ENCODE results near the gene SUMO3.

Gene SUMO3

DNA sequence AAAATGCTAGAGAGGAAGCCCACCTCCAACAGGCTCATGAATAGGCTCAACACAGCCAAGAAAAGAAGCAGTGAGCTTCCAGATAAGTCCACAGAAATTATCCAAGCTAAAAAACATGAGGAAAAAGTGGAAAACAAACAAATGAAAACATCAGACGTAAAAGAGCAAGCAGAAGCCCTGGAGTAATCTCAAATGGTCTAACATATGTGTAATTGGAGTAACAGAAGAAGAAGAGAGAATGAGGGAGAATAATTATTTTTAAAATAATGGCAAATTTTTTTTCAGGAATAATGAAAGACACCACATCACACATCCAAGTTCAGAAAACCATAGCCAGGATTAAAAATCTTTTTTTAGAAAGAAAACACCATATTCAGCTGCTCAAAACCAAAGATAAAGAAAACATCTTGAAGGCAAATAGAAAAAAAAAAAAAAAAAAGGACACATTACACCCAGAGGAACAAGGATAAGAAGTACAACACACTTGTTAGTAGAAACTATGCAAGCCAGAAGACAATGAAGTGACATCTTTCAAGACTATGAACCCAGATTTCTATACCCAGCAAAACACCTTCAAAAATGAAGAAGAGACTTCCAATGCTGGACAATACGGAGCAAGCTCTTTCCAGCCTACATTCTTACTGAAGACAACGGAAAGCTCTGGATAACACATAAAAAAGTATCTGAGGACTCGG lies 10.6 kb upstream of the SUMO3 start:
- DNase-seq, result no peak

GRCh38 chr21:44823179-44823660 lies 5.4 kb upstream of the SUMO3 start:
- no peak for DNase-seq

- no peak for DNase-seq
These were observed 4.8 kb upstream of the SUMO3 start for GRCh38 chr21:44822484-44823178.

GRCh38 chr21:44820851-44821250 lies 3.0 kb upstream of the SUMO3 start:
- DNase-seq, result no peak

DNA sequence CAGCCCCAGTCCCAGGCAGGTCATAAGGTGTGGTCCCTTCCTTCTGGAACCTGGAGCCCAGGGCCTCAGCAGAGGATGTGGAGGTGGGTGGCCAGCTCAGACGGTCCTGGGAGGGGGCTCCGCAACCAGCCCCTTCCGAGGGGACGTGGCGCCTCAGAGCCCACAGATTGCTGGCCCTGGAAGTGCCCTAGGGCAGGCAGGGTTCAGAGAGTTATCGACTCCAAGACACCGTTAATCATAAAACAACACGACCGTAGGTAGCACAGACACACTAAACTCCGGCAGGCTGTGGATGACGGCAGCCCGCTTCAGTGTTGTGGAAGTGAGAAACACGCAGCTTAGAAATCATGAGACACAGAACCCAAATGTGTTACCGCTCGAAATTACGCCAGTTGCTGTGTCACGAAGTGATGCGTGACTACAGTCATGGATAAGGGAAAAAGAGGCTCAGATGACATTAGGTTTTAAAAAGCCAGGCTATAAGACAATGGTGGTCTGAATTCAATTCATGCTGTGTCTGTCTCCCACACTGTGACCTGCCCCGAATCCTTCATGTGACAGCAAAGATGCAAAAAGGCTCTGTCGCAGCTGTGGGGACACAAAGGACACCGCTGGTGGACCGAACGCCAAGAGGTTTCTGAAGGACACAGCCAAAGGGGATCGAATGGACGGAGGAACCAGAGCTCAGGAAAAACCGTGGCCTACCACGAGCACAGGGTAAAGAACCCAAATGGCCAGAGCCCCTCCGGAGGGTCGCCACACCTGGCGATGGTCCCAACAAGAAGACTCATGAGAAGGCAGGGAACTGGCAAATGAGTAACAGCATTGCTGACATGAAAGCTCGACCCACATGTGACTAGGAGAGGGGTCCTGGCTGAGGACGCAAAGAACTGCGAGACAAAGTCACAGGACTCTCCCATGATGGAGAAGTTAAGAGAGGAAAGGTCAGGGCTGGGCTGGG lies 1.7 kb upstream of the SUMO3 start:
- no peak for DNase-seq

GRCh38 chr21:44818640-44819011 lies 764 bp upstream of the SUMO3 start:
- no peak for DNase-seq

GRCh38 chr21:44817506-44817880 lies 369 bp downstream of the SUMO3 start:
- peak; percentile 97 for DNase-seq

DNA sequence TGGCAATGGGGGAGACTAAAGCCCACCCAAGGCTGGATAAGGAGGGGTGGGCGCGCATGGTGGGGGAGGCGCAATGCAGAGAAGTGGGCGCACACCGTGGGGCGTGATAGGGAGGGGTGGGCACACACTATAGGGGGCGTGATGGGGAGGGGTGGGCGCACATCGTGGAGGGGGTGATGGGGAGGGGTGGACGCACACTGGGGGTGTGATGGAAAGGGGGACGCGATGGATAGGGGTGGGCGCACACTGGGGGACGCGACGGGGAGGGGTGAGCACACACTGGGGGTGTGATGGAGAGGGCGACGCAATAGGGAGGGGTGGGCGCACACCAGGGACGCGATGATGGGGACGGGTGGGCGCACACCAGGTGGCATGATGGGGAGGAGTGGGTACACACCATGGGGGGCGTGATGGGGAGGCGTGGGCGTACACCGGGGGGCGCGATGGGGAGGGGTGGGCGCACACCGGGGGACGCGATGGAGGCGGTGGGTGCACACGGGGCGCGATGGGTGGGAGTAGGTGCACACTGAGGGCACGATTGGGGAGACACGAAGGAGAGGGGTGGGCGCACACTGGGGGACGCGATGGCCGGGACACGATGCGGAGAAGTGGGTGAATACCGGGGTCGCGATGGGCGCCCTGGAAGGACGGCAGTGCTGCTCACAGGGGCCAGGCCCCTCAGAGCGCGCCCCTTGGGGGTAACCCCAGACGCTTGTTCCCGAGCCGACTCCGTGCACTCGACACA lies 929 bp downstream of the SUMO3 start:
- no peak for DNase-seq

DNA sequence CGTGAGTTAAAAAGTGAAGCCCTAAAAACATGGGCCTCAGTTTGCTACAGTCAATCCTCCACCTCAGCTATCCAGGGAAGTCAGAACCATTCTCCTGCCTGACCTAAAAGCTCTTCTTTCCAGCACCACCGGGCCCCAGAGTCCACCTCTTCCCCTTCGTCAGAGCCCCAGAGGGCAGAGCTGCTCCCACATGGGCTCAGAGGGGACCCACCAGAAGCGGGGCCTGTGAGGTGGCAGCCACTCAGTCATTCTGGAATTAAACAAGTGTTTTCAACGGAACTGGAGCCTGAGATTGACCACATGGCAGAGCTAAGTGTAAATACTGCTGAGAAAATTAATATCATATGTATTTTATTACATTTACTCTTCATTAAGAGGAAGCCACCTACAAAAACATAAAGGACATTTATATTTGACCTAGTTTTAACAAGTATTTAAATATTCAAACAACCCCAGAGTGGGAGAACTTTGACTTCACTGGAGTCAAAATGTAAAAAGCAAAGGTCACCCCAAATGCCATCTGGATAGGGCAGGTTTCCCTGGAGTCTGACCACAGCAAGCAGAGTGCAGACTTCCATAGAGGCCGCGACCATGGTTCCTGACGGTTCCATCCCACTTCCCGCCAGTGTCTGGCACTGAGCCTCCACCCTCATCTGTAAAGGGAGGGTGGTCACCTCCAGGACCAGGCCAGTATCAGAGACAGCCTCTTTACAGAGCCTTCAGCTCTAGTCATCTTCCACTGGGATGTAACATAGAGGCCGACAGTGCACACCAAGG lies 1.8 kb downstream of the SUMO3 start:
- no peak for DNase-seq

DNA sequence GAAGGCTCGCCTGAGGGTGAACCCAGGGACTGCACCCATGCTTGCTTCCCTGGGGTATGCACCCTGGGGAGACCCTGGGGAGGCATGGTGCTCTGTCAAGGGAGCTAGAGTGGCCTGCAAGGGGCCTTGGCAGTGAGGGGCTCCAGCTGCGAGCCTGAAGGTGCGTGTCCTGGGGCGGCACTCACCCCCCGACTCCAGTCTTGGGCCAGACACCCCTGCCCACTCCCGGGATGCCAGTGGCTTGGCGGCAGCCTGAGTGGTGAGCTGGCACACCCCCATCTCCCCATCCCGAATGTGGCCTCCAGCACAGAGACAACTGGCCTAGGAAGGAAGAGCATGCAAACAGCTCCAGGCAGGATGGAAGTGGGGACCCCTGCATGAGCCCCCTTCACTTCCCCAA lies 2.6 kb downstream of the SUMO3 start:
- DNase-seq, result no peak

- no peak for DNase-seq
These were observed 3.3 kb downstream of the SUMO3 start for GRCh38 chr21:44814498-44815023.

GRCh38 chr21:44813727-44814126 lies 4.1 kb downstream of the SUMO3 start:
- DNase-seq, result no peak

DNA sequence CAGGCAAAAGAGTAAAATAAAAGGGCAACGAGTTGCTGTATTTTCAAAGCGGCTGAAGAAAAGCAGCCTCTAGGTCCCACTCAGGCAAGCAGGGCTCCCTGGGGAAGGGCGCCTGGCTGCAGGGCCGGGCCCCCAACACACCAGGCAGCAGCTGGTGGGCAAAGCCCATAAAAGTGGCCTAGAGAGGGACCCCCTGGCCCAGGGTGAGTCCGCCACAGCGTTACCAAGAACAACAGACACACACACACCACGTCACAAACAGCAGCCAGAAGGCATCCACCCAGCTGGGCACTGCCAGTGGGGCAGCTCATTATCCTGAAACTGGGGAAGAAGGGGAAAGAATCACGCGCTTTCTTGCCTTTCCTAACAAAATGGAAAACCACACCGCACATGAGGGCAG lies 4.7 kb downstream of the SUMO3 start:
- DNase-seq, result no peak

DNA sequence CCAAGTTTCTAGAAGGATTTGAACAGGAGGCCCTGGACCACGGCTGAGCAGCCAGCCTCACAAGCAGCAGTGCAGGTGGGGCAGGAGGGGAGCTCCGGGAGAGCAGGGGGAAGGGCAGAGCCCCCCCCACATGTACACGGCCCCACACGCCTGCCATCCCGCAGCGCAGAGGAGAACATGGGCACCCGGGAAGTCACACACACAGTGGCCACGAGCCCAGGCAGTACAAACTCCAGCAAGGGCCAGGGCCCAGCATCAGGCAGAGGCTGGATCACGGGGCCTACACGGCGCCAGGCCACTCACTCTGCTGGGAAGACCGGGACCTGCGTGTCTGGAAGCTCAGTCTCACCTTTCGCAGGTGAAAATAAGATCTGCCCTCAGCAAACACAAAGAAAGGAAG lies 5.2 kb downstream of the SUMO3 start:
- no peak for DNase-seq

- no peak for DNase-seq
These were observed 7.1 kb downstream of the SUMO3 start for GRCh38 chr21:44810779-44811178.

- no peak for DNase-seq
These were observed 12.0 kb downstream of the SUMO3 start for GRCh38 chr21:44805859-44806258.

- DNase-seq, result no peak
These were observed 12.6 kb downstream of the SUMO3 start for GRCh38 chr21:44805226-44805625.

DNA sequence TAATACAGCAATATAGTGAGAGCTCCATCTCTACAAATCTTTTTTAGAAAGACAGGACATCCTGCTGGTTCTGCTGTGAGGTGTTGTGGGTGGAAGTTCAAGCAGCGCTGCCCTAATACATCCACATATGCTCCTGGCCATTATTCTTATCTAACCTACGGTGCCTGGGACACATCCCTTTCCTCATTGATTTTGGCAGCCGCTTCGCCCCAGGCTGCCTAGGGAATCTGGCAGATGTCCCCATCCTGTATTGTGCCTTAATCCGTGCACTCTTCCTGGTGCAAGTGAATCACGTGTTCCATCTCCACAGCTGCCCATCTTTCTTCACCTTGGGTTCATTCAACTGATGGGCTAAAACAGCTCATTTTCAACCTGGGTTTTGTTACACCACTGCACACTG lies 13.1 kb downstream of the SUMO3 start:
- no peak for DNase-seq

GRCh38 chr21:44803651-44804050 lies 14.2 kb downstream of the SUMO3 start:
- DNase-seq, result no peak

DNA sequence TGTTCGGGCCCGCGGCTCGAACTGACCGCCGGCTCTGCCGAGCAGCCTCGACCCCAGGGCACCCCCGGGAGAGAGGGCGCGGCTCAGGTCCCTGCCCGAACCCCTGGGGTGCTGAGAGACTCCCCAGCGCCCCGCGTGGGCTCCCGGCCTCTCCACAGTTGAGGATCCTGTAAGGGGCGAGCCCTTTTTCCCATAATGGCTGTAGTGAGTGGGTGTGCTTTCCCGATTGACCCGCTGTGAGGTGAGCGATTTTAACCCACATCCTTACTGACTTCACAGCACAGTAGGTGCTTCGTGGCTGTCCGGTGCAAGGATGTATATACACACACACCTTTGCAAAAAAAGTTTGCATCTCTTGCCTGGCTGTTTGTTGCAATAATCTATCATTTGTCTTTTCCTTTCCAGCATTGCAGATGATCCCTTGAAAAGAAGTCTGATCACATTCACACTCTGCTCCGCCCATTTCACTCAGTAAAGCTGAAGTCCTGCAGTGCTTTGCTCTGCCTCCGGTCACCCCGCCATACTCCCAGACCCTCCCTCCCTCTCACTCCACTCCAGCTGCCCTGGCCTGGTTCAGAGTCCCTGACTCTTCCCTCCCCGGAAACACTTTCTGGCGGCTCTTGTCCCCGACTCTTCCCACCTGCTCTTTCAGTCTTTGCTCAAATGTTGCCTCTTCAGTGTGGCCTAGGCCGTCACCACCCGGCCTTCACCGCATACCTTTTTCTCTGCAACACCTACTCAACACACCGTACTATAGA lies 15.3 kb downstream of the SUMO3 start:
- DNase-seq, result no peak

Data from suppressor macrophage treated with lipopolysaccharide for 4 hours (primary cell).